ENCODE results near the gene PRRC2B.

- peak; percentile 34; the same call in 1 of the 2 replicates for TF ChIP-seq CTCF (IDR thresholded peaks at IDR 0.05; ENCODE audit: low read length)
- no peak for TF ChIP-seq EZH2 (optimal IDR thresholded peaks at IDR 0.05; ENCODE audit: low read depth, low read length)
Measured at GRCh38 chr9:131478421-131478868, 84.6 kb downstream of the PRRC2B start.
